Neural progenitor cell (in vitro differentiated cells): Measurements from ENCODE around the gene CHKA. TPM values are rescaled to one million over a fixed set of nuclear protein-coding genes. Genes with fewer than 3 reads are reported as not detected.

Source experiments
- DNase-seq: peaks from one replicate; pipeline ENCODE4 v3.0.0-alpha.2; 2016; ENCODE audit warnings: low spot score
- H2AFZ ChIP-seq: fragments of 200-600 bp; sonication (generic); replicated peaks from 2 replicates; pipeline ENCODE4 v1.6.1; 2016; ENCODE audit warnings: antibody characterized with exemption
- H3F3A ChIP-seq: fragments of 200-600 bp; sonication (generic); 2 replicates; pipeline ENCODE4 v1.6.1; 2016; ENCODE audit warnings: antibody characterized with exemption, low read depth
- H3K27ac ChIP-seq: fragments of 200-600 bp; sonication (generic); 2 replicates; pipeline ENCODE4 v1.5.1; 2016; ENCODE audit warnings: mild to moderate bottlenecking
- H3K27me3 ChIP-seq: fragments of 200-600 bp; sonication (generic); 2 replicates; pipeline ENCODE4 v1.6.1; 2016; ENCODE audit warnings: mild to moderate bottlenecking, moderate library complexity
- H3K36me3 ChIP-seq: fragments of 200-600 bp; sonication (generic); 2 replicates; pipeline ENCODE4 v1.5.1; 2016
- H3K4me1 ChIP-seq: fragments of 200-600 bp; sonication (generic); 2 replicates; pipeline ENCODE4 v1.6.1; 2016; ENCODE audit warnings: mixed run types
- H3K4me2 ChIP-seq: fragments of 200-600 bp; sonication (generic); 2 replicates; pipeline ENCODE4 v1.6.1; 2016
- H3K4me3 ChIP-seq: fragments of 200-600 bp; sonication (generic); 2 replicates; pipeline ENCODE4 v1.5.1; 2016
- H3K79me2 ChIP-seq: fragments of 200-600 bp; sonication (generic); 2 replicates; pipeline ENCODE4 v1.6.1; 2016; ENCODE audit warnings: low read depth
- H3K9ac ChIP-seq: fragments of 200-600 bp; sonication (generic); 2 replicates; pipeline ENCODE4 v1.6.1; 2016
- H3K9me3 ChIP-seq: fragments of 200-600 bp; sonication (generic); 2 replicates; pipeline ENCODE4 v1.5.1; 2016; ENCODE audit warnings: low read depth
- H4K20me1 ChIP-seq: fragments of 200-600 bp; sonication (generic); 2 replicates; pipeline ENCODE4 v1.6.1; 2016; ENCODE audit warnings: low read depth
- H3K27ac Mint-ChIP-seq: 3 replicates; pipeline ENCODE4 v1.8.0; 2021; ENCODE audit warnings: mixed read lengths
- H3K27me3 Mint-ChIP-seq: 2 replicates; pipeline ENCODE4 v1.8.0; 2022; ENCODE audit warnings: low read depth, mild to moderate bottlenecking, inconsistent platforms, moderate library complexity, mixed read lengths; ENCODE audit not compliant: insufficient read depth
- H3K36me3 Mint-ChIP-seq: 3 replicates; pipeline ENCODE4 v1.8.0; 2021; ENCODE audit warnings: mixed read lengths
- H3K4me1 Mint-ChIP-seq: 3 replicates; pipeline ENCODE4 v1.8.0; 2021; ENCODE audit warnings: mixed read lengths
- H3K4me3 Mint-ChIP-seq: 3 replicates; pipeline ENCODE4 v1.8.0; 2021; ENCODE audit warnings: mild to moderate bottlenecking, moderate library complexity, mixed read lengths
- H3K9me3 Mint-ChIP-seq: 3 replicates; pipeline ENCODE4 v1.8.0; 2020; ENCODE audit warnings: mixed read lengths
- EZH2 ChIP-seq: fragments of 200-600 bp; sonication (generic); IDR thresholded peaks from 2 replicates; pipeline ENCODE4 v1.6.1; 2017; ENCODE audit warnings: antibody characterized with exemption, mild to moderate bottlenecking, moderate library complexity
- EZH2phosphoT487 ChIP-seq: fragments of 200-600 bp; sonication (generic); IDR thresholded peaks from 2 replicates; pipeline ENCODE4 v1.6.1; 2017; ENCODE audit warnings: antibody characterized with exemption
- total RNA-seq: library from RNA; depleted of rRNA; stranded (reverse); fragments of >200 nt; gene quantifications from 2 replicates; pipeline ENCODE4 v1.2.3, GENCODE V29; 2015; ENCODE audit warnings: low replicate concordance
- TF ChIP-seq, protein P1 (sequence below): fragments of 200-600 bp; sonication (generic); IDR thresholded peaks from 2 replicates; pipeline ENCODE4 v1.5.1; 2017; ENCODE audit warnings: antibody characterized with exemption, mild to moderate bottlenecking

The CHKA gene
- total RNA-seq, 1 donor from 2014 or later, result 36.8 TPM

DNA sequence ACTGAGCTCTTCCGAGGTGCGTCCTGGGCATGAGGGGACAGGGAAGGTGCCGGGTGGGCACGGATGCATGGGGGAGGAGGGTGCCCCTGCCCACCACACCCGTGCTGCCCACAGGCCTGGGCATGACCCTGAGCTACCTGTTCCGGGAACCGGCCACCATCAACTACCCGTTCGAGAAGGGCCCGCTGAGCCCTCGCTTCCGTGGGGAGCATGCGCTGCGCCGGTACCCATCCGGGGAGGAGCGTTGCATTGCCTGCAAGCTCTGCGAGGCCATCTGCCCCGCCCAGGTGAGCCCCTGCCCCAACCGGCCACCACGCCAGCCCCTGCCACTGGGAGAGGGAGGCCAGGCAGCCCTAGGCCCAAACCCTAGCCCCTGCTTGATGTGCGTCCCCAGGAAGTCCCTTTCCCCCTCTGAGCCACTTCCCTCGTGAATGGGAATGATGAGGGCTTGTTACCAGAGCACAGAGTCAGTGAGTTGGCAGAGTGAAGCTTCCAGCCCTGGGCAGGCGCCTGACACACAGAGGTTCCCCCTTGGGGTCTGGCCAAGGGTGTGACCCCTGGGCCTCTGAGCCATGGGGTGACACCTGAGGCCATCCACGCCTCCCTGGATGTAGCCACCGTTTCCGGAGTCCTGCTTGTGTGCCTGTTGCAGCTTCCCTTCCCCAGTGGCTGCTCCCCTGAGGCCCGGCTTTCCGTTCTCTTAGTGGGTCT lies 88.0 kb downstream of the CHKA start:
- peaks cover 6% of the 10 kb centered on the region for H3K27me3 Mint-ChIP-seq
- no peaks in the 10 kb centered on the region for H3K9me3 ChIP-seq
- DNase-seq, result no peak
- no peaks in the 10 kb centered on the region for H3K9me3 Mint-ChIP-seq
- no peaks in the 10 kb centered on the region for H3K36me3 ChIP-seq
- H3K9ac ChIP-seq, result no peak overlapping the region
- peaks cover 17% of the 10 kb centered on the region for H3F3A ChIP-seq
- no peak overlapping the region for H3K4me2 ChIP-seq
- H3K27ac ChIP-seq, result no peak overlapping the region
- peaks cover 6% of the 10 kb centered on the region for H3K36me3 Mint-ChIP-seq
- no peak overlapping the region for H3K4me3 ChIP-seq
- TF ChIP-seq, protein P1, sequence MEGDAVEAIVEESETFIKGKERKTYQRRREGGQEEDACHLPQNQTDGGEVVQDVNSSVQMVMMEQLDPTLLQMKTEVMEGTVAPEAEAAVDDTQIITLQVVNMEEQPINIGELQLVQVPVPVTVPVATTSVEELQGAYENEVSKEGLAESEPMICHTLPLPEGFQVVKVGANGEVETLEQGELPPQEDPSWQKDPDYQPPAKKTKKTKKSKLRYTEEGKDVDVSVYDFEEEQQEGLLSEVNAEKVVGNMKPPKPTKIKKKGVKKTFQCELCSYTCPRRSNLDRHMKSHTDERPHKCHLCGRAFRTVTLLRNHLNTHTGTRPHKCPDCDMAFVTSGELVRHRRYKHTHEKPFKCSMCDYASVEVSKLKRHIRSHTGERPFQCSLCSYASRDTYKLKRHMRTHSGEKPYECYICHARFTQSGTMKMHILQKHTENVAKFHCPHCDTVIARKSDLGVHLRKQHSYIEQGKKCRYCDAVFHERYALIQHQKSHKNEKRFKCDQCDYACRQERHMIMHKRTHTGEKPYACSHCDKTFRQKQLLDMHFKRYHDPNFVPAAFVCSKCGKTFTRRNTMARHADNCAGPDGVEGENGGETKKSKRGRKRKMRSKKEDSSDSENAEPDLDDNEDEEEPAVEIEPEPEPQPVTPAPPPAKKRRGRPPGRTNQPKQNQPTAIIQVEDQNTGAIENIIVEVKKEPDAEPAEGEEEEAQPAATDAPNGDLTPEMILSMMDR, result no peak
- TF ChIP-seq EZH2phosphoT487, result no peak
- peaks cover 36% of the 10 kb centered on the region for H3K79me2 ChIP-seq
- no peak overlapping the region for H3K27ac Mint-ChIP-seq
- peaks cover 3% of the 10 kb centered on the region for H4K20me1 ChIP-seq
- peaks cover 21% of the 10 kb centered on the region for H3K4me1 Mint-ChIP-seq
- H3K4me1 ChIP-seq, result peaks cover 14% of the 10 kb centered on the region
- H3K27me3 ChIP-seq, result no peaks in the 10 kb centered on the region
- no peak overlapping the region for H2AFZ ChIP-seq
- H3K4me3 Mint-ChIP-seq, result peak overlapping the region; percentile 58

DNA sequence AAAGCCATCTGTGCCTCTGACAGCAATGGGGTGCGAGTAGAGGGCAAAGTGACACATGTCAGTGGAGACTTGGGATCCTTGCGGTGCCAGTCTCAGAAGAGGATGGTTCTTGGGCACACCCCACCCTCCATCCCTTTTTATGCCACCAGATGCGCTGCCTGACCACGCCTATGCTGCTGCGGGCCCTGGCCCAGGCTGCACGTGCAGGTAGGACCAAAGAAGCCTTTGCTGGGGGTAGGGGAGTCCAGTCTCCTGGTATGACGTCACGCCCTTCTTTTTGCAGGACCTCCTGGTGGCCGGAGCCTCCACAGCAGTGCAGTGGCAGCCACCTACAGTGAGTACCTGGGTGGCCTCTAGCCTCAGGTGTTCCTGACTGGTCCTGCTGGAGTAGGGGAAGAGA lies 89.2 kb downstream of the CHKA start:
- Histone ChIP-seq H4K20me1 (peaks cover 3% of the 10 kb centered on the region), H3K9me3 (no peaks in the 10 kb centered on the region), H3K4me3 (no peak overlapping the region), H3K9ac (no peak overlapping the region), H3K79me2 (peaks cover 36% of the 10 kb centered on the region), H3K36me3 (no peaks in the 10 kb centered on the region), H3K27ac (no peak overlapping the region), H3K27me3 (no peaks in the 10 kb centered on the region), H3K4me1 (peaks cover 12% of the 10 kb centered on the region), H3K4me2 (peak overlapping the region; percentile 100), H2AFZ (no peak overlapping the region), H3F3A (peaks cover 8% of the 10 kb centered on the region)
- Mint-ChIP-seq H3K9me3 (no peaks in the 10 kb centered on the region), H3K27ac (peak overlapping the region; percentile 43), H3K36me3 (peaks cover 6% of the 10 kb centered on the region), H3K4me3 (peak overlapping the region; percentile 97), H3K4me1 (peaks cover 24% of the 10 kb centered on the region), H3K27me3 (peaks cover 12% of the 10 kb centered on the region)
- TF ChIP-seq EZH2phosphoT487, result no peak
- TF ChIP-seq, protein P1, result no peak
- TF ChIP-seq EZH2, result no peak
- DNase-seq, result no peak

- no peak for DNase-seq
- H3K9me3 Mint-ChIP-seq, result no peaks in the 10 kb centered on the region
- H3K79me2 ChIP-seq, result peaks cover 36% of the 10 kb centered on the region
- peak overlapping the region; percentile 93 for H3K9ac ChIP-seq
- H2AFZ ChIP-seq, result no peak overlapping the region
- peak overlapping the region; percentile 97 for H3K4me3 Mint-ChIP-seq
- peaks cover 3% of the 10 kb centered on the region for H4K20me1 ChIP-seq
- peaks cover 12% of the 10 kb centered on the region for H3K4me1 ChIP-seq
- H3F3A ChIP-seq, result peaks cover 7% of the 10 kb centered on the region
- H3K27me3 Mint-ChIP-seq, result peaks cover 12% of the 10 kb centered on the region
- peak overlapping the region; percentile 87 for H3K4me3 ChIP-seq
- H3K4me1 Mint-ChIP-seq, result peaks cover 24% of the 10 kb centered on the region
- H3K36me3 Mint-ChIP-seq, result peaks cover 8% of the 10 kb centered on the region
- peak overlapping the region; percentile 100 for H3K4me2 ChIP-seq
- TF ChIP-seq, protein P1, result no peak
- TF ChIP-seq EZH2phosphoT487, result no peak
- TF ChIP-seq EZH2, result no peak
- no peaks in the 10 kb centered on the region for H3K36me3 ChIP-seq
- H3K27ac ChIP-seq, result peak overlapping the region; percentile 2
- peak overlapping the region; percentile 83 for H3K27ac Mint-ChIP-seq
- H3K9me3 ChIP-seq, result no peaks in the 10 kb centered on the region
- no peaks in the 10 kb centered on the region for H3K27me3 ChIP-seq
Measured at GRCh38 chr11:68031144-68031464, 90.1 kb downstream of the CHKA start.
